Body of pancreas (tissue), 4 donors: ENCODE measurements around the gene THBS2.

Experiments
- POLR2A ChIP-seq, 3 donors: fragments of 450-650 bp; IDR thresholded peaks; one replicate each; pipeline ENCODE4 v1.6.1; 2016; ENCODE audit warnings: antibody characterized with exemption in 3 of 3, mild to moderate bottlenecking in 2 of 3
- TF ChIP-seq, protein P1 (sequence below), 7 experiments: fragments of 450-650 bp in 4 of 7; fragments of 200-600 bp in 3 of 7; sonication (generic) in 3 of 7; IDR thresholded peaks; one replicate each; pipeline ENCODE4 v1.5.1; 2016 to 2019; ENCODE audit warnings: antibody characterized with exemption in 7 of 7

DNA sequence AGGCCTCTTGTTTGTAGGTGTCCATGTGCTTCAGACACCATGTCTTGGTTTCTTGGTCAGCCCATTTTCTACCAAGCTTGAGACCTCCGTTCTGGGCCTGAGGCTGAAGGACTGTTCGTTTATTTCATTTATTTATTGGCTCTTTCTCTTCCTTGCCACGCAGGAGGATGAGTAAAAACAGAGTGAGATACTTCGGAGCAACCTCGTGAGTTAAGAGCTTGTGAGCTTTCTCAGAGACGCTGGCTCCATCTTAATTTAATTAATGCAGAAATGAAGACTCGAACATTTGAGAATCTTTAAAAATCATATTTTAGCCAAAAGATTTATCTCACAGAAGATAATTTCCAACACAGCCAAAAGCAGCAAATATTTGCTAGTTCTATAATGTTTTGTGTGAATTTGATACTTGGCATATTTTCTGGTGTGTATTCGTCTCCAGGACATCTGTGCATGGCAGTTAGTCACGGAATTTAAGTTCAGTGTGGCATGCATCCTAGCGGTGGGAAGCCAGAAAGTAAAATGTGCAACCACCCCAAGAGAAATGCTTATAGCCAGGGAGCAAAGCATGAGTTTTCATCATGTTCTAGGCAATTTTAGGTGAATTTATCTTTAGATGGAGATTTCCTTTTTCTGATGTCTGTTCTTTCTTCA lies 76.0 kb downstream of the THBS2 start:
- TF ChIP-seq, protein P1, sequence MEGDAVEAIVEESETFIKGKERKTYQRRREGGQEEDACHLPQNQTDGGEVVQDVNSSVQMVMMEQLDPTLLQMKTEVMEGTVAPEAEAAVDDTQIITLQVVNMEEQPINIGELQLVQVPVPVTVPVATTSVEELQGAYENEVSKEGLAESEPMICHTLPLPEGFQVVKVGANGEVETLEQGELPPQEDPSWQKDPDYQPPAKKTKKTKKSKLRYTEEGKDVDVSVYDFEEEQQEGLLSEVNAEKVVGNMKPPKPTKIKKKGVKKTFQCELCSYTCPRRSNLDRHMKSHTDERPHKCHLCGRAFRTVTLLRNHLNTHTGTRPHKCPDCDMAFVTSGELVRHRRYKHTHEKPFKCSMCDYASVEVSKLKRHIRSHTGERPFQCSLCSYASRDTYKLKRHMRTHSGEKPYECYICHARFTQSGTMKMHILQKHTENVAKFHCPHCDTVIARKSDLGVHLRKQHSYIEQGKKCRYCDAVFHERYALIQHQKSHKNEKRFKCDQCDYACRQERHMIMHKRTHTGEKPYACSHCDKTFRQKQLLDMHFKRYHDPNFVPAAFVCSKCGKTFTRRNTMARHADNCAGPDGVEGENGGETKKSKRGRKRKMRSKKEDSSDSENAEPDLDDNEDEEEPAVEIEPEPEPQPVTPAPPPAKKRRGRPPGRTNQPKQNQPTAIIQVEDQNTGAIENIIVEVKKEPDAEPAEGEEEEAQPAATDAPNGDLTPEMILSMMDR (IDR thresholded peaks at IDR 0.05) = no peak
- no peak for TF ChIP-seq POLR2A (IDR thresholded peaks at IDR 0.05)
